ENCODE measurements around the gene ZNF529. TPM values are rescaled to one million over a fixed set of nuclear protein-coding genes. Genes with fewer than 3 reads are reported as not detected.
"Not testable (repeated sequence)": the region's sequence is repeated elsewhere in the genome, so short reads cannot be mapped to it uniquely, and the experiment has no call there.

The ZNF529 gene
- total RNA-seq (10 to 100 TPM; 36.1 to 40.8 TPM), polyA plus RNA-seq (10 to 100 TPM in 1 of 3 donors, 1 to 10 TPM in 2; 8.0 to 10.6 (median 9.9) TPM), total RNA-seq (24.9 to 66.9 (median 50.0) reads per million in 6 experiments)

GRCh38 chr19:36573020-36573894, at the start of gene ZNF529:
TSS of gene ZNF529 (minus strand) at chr19:36573292. CDS start at chr19:36572346, 946 bp downstream.
- Mint-ChIP-seq H3K27me3 (no peaks in the 10 kb centered on the region), H3K4me3 (peak within 1 kb of the TSS; percentile 83 to 100 (median 94)), H3K4me1 (peaks cover 25 to 48% (median 41%) of the 10 kb centered on the region in 4 donors), H3K36me3 (peaks cover 19 to 64% (median 57%) of the 10 kb centered on the region in 3 donors), H3K27ac (peak within 1 kb of the TSS; percentile 96 to 100 (median 97)), H3K9me3 (peaks cover 0 to 40% (median 11%) of the 10 kb centered on the region in 9 donors)
- DNase-seq (peak; percentile 65 to 93 (median 88)), ATAC-seq (peak; percentile 84 to 93)
- POLR2A ChIA-PET = interaction anchor here (0.9 to 2.7 kb wide), 9 partner anchors 9 to 599 kb away, joined by 3 to 19 read pairs (median 6); partner anchors contain the start of genes ZNF260, ZNF345, ZNF382 and ZNF461

DNA sequence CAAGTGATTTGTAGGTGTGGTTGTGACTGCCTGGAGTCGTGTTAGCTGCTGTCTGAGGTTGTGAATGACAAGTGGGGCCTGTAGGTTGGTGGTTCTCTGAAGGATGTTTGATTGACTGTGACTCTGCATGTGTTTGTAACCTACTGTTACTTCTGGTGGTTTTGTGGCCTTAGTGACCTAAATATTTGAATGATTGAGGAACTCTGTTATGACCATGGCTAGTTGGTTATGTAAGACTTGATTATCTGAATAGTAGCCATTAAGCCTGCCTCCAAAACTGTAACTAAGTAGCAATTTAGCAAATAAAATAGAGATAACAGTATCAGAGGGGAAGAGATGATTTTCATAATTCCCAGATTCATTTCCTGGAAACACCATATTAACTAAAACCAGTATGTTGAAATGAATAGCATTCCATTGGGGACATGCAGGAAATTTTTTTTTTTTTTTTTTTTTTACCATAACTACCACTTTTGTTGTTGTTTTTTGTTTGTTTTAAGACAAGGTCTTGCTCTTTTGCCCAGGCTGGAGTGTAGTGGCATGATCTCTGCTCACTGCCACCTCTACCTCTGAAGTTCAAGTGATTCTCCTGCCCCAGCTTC, 32.9 kb upstream of the ZNF529 start:
- Mint-ChIP-seq H3K27ac (peak overlapping the region; percentile 86 to 98 (median 94)), H3K9me3 (peaks cover 0 to 33% (median 15%) of the 10 kb centered on the region in 9 donors), H3K4me3 (peak overlapping the region; percentile 88 to 99 (median 96)), H3K27me3 (no peaks in the 10 kb centered on the region), H3K36me3 (peaks cover 23 to 42% (median 40%) of the 10 kb centered on the region in 3 donors), H3K4me1 (peaks cover 16 to 31% (median 29%) of the 10 kb centered on the region in 4 donors)
- no peak for DNase-seq
- peak; percentile 9 to 24 for ATAC-seq
- POLR2A ChIA-PET = interaction anchor here (0.7 to 2.5 kb wide), 17 partner anchors 10 to 1155 kb away, joined by 3 to 24 read pairs (median 6); partner anchors contain the start of genes ZFP14, ZNF260, ZNF345 and ZNF383

GRCh38 chr19:36605101-36605876, 32.2 kb upstream of the ZNF529 start, which contains the start of gene ZNF382:
TSS of gene ZNF382 (plus strand) at chr19:36605313. CDS start at chr19:36609915, 4,602 bp downstream.
- peak; percentile 71 to 93 (median 83) for DNase-seq
- peaks cover 16 to 31% (median 30%) of the 10 kb centered on the region in 4 donors for H3K4me1 Mint-ChIP-seq
- ATAC-seq = peak; percentile 78 to 84
- H3K27me3 Mint-ChIP-seq = no peaks in the 10 kb centered on the region
- POLR2A ChIA-PET = interaction anchor here (0.7 to 2.5 kb wide), 20 partner anchors 10 to 901 kb away, joined by 3 to 24 read pairs (median 6); partner anchors contain the start of genes ZFP14, ZNF146, ZNF260 and ZNF345
- H3K36me3 Mint-ChIP-seq = peaks cover 23 to 41% (median 33%) of the 10 kb centered on the region in 3 donors
- peaks cover 0 to 27% (median 14%) of the 10 kb centered on the region in 9 donors for H3K9me3 Mint-ChIP-seq
- peak within 1 kb of the TSS; percentile 86 to 98 (median 96) for H3K27ac Mint-ChIP-seq
- H3K4me3 Mint-ChIP-seq = peak within 1 kb of the TSS; percentile 88 to 99 (median 96)

GRCh38 chr19:36604656-36605100, 31.6 kb upstream of the ZNF529 start:
- peak; percentile 55 to 93 (median 82) for DNase-seq
- peaks cover 16 to 31% (median 30%) of the 10 kb centered on the region in 4 donors for H3K4me1 Mint-ChIP-seq
- H3K27ac Mint-ChIP-seq = peak overlapping the region; percentile 86 to 98 (median 96)
- peaks cover 27 to 39% (median 30%) of the 10 kb centered on the region in 3 donors for H3K36me3 Mint-ChIP-seq
- peak; percentile 82 to 84 for ATAC-seq
- peak overlapping the region; percentile 88 to 99 (median 96) for H3K4me3 Mint-ChIP-seq
- H3K9me3 Mint-ChIP-seq = peaks cover under 1 to 23% (median 14%) of the 10 kb centered on the region in 9 donors
- H3K27me3 Mint-ChIP-seq = no peaks in the 10 kb centered on the region
- POLR2A ChIA-PET = interaction anchor here (0.5 to 2.5 kb wide), 20 partner anchors 12 to 902 kb away, joined by 3 to 24 read pairs (median 5); partner anchors contain the start of genes ZFP14, ZNF146, ZNF260 and ZNF345

DNA sequence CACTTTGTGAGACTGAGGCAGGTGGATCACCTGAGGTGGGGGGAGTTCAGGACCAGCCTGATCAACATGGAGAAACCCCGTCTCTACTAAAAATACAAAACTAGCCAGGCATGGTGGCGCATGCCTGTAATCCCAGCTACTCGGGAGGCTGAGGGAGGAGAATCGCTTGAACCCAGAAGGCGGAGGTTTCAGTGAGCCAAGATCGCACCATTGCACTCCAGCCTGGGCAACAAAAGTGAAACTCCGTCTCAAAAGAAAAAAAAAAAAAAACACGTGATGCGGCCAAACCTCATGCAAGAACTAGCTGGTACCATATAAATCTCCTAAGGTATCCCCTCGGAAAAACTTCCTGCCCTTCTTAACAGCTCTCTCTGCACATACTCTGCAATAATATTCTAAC, 29.6 kb upstream of the ZNF529 start:
- Mint-ChIP-seq H3K9me3 (peaks cover 4 to 20% (median 11%) of the 10 kb centered on the region in 9 donors), H3K4me1 (peaks cover 16 to 36% (median 30%) of the 10 kb centered on the region in 4 donors), H3K36me3 (peaks cover 14 to 37% (median 15%) of the 10 kb centered on the region in 3 donors), H3K27ac (peak overlapping the region in 2 of 10 donors; percentile 12 to 90), H3K4me3 (peak overlapping the region in 2 of 10 donors; percentile 13 to 51)
- not testable (repeated sequence) for DNase-seq, ATAC-seq, H3K27me3 Mint-ChIP-seq
- POLR2A ChIA-PET = interaction anchor here (0.6 to 0.7 kb wide), 2 partner anchors 206 to 554 kb away, joined by 3 read pairs; no protein-coding TSS in a partner anchor

GRCh38 chr19:36579255-36579654, 6.2 kb upstream of the ZNF529 start:
- DNase-seq (no peak), ATAC-seq (no peak)
- H3K4me3 Mint-ChIP-seq = peak overlapping the region in 1 of 10 donors; percentile 14
- peaks cover 0 to 60% (median 29%) of the 10 kb centered on the region in 9 donors for H3K9me3 Mint-ChIP-seq
- no peak overlapping the region for H3K27ac Mint-ChIP-seq
- peaks cover 8 to 13% (median 9%) of the 10 kb centered on the region in 4 donors for H3K4me1 Mint-ChIP-seq
- H3K27me3 Mint-ChIP-seq = no peaks in the 10 kb centered on the region
- H3K36me3 Mint-ChIP-seq = peaks cover 34 to 77% (median 71%) of the 10 kb centered on the region in 3 donors
- POLR2A ChIA-PET = interaction anchor here (0.9 to 1.3 kb wide), 2 partner anchors 33 to 51 kb away, joined by 3 read pairs; partner anchors contain the start of gene ZNF260

- ATAC-seq = no peak
- POLR2A ChIA-PET = interaction anchor here (0.7 to 1.0 kb wide), 4 partner anchors 11 to 849 kb away, joined by 3 to 4 read pairs (median 4); partner anchors contain the start of gene ZNF420
Observed at GRCh38 chr19:36577271-36577996, 4.3 kb upstream of the ZNF529 start.

DNA sequence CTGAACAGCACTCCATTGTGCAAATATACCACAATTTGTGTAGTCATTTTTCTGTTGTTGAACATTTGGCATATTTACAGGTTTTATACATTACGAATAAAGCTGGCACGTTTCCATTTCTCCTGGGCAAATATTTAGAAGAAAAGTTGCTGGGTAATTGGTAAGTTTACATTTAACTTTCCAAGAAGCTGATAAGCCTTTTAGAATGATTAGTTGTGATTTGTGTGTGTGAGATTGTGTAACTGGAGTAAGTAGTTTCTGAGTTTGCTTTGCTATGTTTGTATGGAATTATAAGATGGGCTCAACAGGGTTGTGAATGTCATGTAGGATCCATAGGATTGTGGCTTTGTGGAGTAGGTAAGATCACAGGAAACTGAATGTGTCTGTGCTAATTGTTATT, 1.6 kb upstream of the ZNF529 start:
- H3K27me3 Mint-ChIP-seq = no peaks in the 10 kb centered on the region
- DNase-seq (no peak), ATAC-seq (no peak)
- peak overlapping the region; percentile 40 to 99 (median 96) for H3K27ac Mint-ChIP-seq
- H3K4me3 Mint-ChIP-seq = peak overlapping the region; percentile 83 to 100 (median 94)
- peaks cover 0 to 33% (median 9%) of the 10 kb centered on the region in 9 donors for H3K9me3 Mint-ChIP-seq
- H3K36me3 Mint-ChIP-seq = peaks cover 15 to 58% (median 54%) of the 10 kb centered on the region in 3 donors
- peaks cover 25 to 40% (median 37%) of the 10 kb centered on the region in 4 donors for H3K4me1 Mint-ChIP-seq
- POLR2A ChIA-PET = interaction anchor here (0.6 to 2.7 kb wide), 3 partner anchors 85 to 638 kb away, joined by 3 to 19 read pairs (median 10); partner anchors contain the start of genes ZNF345 and ZNF566

More at GRCh38 chr19:36577271-36577996, 4.3 kb upstream of the ZNF529 start:
- Mint-ChIP-seq H3K27me3 (no peaks in the 10 kb centered on the region), H3K4me3 (no peak overlapping the region), H3K9me3 (peaks cover 0 to 46% (median 19%) of the 10 kb centered on the region in 9 donors), H3K4me1 (peaks cover 19 to 29% (median 26%) of the 10 kb centered on the region in 4 donors), H3K36me3 (peaks cover 30 to 61% (median 60%) of the 10 kb centered on the region in 3 donors), H3K27ac (no peak overlapping the region)
- DNase-seq = no peak

GRCh38 chr19:36573895-36574720, 1.0 kb upstream of the ZNF529 start:
- peak overlapping the region; percentile 83 to 100 (median 94) for H3K4me3 Mint-ChIP-seq

More at GRCh38 chr19:36573895-36574720, 1.0 kb upstream of the ZNF529 start:
- Mint-ChIP-seq H3K9me3 (peaks cover 0 to 34% (median 8%) of the 10 kb centered on the region in 9 donors), H3K27ac (peak overlapping the region; percentile 96 to 100 (median 97)), H3K27me3 (no peaks in the 10 kb centered on the region), H3K36me3 (peaks cover 14 to 59% (median 57%) of the 10 kb centered on the region in 3 donors), H3K4me1 (peaks cover 25 to 42% (median 39%) of the 10 kb centered on the region in 4 donors)
- ATAC-seq (no peak), DNase-seq (peak in 1 of 10 donors; percentile 8)
- POLR2A ChIA-PET = interaction anchor here (0.6 to 2.7 kb wide), 6 partner anchors 10 to 639 kb away, joined by 3 to 19 read pairs (median 8); partner anchors contain the start of genes ZNF260, ZNF345, ZNF461 and ZNF566
